Inferior parietal cortex (tissue), 1 donor: ENCODE results near the gene KLF4.

Experiments
- DNase-seq: peaks from one replicate; pipeline ENCODE4 v3.0.0-alpha.2; 2016; ENCODE audit errors: extremely low spot score

Gene KLF4

DNA sequence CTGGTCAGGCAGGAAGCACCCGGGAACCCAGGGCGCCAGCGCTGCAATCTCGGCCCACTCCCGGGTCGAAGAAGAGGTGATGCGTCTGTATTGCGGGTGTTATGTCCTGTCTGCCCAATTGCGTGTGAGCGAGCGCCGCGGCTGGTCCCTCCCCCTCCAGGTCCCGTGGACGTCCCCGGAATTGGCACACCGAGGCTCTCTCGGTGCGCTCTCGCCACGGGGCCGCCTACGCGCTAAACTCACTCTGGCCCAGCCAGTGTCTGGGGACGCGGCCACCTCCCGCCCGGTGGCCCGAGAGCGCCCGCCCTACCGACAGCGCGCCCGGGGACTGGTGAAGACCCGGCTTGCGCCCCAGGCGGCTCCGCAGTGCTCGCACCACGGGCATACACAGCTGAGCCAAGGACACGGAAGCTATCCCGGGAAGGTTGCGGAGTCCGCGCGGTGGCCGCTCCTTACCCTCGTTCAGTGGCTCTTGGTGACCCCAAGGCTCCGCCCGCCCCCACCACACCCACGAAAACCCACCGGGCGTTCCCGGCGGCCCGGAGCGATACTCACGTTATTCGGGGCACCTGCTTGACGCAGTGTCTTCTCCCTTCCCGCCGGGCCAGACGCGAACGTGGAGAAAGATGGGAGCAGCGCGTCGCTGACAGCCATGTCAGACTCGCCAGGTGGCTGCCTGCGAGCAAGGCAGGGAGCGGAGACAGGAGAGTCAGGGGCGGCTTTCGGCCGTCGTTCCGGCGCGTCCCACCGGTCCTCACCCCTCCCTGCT, 1.0 kb downstream of the KLF4 start:
- DNase-seq = no peak

DNA sequence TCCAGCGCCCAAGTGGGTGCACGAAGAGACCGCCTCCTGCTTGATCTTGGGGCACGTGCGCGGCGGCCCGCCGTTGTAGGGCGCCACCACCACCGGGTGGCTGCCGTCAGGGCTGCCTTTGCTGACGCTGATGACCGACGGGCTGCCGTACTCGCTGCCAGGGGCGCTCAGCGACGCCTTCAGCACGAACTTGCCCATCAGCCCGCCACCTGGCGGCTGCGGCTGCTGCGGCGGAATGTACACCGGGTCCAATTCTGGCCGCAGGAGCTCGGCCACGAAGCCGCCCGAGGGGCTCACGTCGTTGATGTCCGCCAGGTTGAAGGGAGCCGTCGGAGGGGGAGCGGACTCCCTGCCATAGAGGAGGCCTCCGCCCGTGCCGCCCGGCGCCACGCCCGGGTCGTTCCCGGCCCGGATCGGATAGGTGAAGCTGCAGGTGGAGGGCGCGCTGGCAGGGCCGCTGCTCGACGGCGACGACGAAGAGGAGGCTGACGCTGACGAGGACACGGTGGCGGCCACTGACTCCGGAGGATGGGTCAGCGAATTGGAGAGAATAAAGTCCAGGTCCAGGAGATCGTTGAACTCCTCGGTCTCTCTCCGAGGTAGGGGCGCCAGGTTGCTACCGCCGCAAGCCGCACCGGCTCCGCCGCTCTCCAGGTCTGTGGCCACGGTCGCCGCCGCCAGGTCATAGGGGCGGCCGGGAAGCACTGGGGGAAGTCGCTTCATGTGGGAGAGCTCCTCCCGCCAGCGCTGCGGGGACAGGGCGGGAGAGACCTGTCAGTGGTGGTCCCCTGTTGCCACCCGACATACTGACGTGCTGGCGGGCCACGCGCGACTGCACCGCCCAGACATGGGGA, 1.8 kb downstream of the KLF4 start:
- no peak for DNase-seq

DNA sequence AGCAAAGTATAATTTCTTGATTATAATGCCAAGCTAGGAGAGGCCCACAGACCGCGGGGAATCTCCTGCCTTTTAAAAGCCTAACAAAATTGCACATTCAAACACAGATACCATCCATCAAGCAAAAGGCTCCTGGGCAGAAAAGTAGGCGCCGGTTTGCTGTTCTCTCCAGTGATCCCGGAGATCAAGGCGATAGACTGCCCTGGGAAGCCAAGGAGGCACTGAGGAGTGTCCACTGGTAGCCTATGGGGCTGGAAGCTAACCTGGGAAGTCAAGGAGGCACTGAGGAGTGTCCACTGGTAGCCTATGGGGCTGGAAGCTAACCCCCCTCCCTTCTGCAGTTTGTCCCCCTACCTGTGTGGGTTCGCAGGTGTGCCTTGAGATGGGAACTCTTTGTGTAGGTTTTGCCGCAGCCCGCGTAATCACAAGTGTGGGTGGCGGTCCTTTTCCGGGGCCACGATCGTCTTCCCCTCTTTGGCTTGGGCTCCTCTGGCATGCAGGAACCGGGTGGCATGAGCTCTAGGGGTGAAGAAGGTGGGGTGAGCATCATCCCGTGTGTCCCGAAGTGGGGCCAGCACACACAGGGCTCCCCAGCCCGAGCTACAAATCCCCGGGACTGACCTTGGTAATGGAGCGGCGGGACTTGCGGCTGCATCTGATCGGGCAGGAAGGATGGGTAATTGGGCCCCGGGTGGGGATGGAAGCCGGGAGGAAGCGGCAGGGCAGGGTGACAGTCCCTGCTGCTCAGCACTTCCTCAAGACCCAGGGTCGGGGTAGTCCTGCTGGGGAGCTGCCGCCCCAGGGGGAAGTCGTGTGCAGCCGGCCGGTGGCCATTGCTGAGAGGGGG, 2.7 kb downstream of the KLF4 start:
- no peak for DNase-seq

DNA sequence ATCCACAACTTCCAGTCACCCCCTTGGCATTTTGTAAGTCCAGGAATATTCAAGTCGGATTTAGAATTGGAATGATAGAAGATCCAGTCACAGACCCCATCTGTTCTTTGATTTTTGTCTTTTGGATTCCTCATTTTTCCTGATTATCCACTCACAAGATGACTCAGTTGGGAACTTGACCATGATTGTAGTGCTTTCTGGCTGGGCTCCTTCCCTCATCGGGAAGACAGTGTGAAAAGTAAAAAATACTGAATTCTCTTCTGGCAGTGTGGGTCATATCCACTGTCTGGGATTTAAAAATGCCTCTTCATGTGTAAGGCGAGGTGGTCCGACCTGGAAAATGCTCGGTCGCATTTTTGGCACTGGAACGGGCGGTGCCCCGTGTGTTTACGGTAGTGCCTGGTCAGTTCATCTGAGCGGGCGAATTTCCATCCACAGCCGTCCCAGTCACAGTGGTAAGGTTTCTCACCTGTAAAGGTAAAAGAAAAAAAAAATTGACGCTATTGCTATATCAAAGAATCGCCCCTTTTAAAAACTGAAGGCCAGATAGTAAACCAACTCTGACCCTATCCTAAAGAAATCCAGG, 4.0 kb downstream of the KLF4 start:
- DNase-seq = no peak

DNA sequence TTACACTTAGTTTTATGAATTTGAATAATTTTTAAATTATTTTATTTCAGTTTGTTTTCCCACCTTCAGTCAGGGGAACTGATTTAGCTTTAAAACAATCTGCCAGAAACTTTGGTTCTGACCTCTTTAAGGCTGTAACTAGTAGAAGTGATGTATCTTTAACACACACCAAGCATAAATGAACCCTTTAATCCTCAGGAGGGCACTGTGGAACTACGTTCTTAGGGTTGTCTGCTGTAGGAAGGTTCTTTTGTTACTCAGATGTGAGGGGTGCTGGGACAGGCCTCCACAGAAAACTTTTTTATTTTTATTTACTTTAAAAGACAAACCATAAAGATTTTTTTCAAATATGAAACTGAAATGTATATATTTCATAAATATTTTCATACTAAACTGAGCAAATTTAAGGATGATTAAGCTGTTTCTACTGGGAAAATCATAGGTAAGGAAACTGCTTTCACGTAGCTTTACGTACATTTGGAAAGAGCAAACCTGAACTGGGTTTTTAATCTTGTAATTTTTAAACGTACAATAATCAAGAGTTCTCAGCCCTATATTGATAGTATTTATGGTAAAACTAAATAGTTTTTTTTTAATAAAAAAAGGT, 5.3 kb downstream of the KLF4 start:
- peak; percentile 81 for DNase-seq

DNA sequence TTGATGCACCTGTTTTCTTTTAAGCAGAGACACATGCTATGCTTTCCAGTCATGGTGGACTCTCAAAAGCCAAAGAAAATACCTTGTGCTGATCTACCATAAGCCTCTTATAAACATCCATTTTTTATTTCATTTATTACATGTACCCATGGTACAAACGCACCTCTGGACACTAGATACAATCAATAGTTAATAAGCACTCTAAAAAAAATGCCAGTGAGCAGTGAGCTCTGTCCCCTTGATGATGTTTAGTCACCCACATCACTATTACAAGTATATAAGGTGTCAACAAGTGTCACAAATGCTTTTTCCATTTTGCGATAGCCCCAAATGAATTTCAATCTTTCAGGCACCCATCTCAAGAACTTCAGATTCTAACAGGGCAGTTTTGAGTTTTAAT, 5.9 kb downstream of the KLF4 start:
- no peak for DNase-seq

DNA sequence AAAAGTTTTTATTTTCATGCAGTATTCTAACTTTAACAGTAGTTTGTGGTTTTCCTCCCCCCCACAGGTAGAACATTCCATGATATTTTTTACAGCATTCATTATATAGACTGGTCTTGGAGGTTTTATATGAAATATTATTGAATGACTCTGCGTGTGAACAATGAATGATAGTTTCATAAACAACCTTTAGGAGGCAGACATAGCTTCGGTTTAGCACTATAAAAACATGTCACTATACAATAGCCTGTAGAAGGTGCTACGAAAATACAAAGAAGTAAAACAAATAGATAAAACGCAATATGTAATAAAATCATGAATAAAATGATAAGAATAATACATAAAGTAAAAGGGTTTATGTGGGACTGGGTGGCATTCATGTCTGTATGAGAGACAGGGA, 8.5 kb downstream of the KLF4 start:
- no peak for DNase-seq

DNA sequence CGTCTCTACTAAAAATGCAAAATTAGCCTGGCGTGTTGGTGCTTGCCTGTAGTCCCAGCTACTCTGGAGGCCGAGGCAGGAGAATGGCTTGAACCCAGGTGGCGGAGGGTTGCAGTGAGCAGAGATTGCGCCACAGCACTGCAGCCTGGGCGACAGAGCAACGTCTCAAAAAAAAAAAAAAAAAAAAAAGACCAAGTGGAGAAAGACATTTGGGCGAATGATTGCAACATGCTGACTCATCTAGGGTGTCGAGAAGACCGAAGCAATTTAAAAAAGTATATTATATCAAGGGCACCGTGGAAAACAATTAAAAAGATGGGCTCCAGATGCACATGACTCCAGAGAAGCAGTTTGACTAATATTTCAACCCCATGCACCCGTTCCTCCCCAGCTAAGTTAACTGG, 9.2 kb downstream of the KLF4 start:
- no peak for DNase-seq

DNA sequence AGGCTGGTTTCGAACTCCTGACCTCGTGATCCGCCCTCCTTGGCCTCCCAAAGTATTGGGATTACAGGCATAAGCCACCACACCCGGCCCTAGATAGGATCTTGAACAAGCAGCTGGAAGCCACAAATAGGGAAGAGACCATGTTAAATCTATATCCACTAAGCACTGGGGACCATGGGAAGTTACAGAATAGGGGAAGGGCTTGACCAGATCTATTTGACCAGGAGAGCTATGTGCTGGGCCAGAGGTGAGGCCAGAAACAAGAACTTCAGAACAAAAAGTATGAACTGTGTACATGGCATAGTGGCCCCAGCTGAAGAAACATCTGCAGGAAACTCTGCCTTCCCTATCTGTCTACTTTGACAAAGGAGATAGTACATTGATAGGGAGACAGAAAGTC, 10.8 kb downstream of the KLF4 start:
- no peak for DNase-seq

DNA sequence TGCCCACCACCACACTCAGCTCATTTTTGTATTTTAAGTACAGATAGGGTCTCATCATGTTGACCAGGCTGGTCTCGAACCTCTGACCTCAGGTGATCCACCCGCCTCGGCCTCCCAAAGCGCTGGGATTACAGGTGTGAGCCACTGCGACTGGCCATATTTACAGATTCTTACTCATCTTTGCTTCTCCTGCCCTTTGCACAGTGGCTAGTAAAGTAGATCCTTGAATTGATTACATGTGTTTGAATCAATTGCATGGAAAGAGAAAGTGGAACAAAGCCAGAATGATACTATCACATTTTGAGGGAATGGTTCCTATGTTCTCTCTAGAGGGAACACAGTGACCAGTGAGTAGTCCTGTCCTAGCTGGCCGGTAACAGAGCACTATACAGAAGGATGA, 15.4 kb downstream of the KLF4 start:
- no peak for DNase-seq

DNA sequence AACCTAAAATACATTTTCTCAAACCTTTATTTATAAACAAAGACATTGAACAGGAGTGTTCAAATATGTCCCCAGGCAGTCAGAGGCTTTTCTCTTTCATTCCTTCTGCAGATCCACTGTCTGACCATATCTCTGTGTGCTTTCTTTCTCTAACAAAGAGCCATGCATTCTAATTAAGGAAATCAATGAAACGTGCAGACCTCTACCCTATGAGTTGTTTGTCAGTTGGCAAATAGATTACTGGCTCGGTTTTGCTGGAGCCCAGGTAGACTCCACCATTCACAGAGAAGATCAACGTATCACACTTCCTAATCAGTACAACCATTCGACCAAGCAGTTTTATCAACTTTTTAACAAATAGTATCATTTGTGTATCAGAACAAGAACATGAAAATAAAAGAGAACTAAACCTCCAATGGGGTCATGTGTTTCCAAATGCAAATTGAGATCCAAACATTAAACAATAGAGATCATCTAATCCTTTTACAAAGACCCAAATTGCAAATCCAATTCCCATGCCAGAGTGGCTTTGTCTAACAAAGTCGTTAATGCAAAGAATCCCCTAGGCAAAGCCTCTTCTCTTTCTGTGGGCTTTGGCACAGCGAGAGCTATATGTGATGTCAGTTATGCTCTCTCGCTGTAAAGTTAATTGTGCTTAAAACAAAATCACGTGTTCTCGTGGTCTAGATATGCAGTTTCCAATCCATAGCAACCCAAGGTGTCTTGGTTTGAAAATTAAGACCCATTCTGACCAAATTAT, 16.8 kb downstream of the KLF4 start:
- no peak for DNase-seq

DNA sequence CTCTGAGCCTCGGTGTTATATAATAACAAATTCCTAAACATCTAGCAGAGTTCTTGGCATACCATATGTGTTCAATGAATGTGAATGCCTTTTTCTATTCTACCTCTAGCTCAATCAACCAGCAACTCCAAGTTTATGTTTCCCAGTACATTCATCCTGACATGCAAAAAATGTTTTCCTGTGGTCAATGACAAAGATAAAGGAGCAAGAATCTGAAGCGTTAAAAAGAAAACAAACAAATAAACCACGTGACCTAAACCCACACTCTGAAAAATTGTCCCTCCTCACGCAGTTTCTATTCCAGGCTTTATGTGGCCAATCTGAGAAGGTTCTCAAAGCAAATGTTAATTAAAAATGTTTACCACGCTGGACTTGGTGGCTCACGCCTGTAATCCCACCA, 18.0 kb downstream of the KLF4 start:
- DNase-seq = no peak

DNA sequence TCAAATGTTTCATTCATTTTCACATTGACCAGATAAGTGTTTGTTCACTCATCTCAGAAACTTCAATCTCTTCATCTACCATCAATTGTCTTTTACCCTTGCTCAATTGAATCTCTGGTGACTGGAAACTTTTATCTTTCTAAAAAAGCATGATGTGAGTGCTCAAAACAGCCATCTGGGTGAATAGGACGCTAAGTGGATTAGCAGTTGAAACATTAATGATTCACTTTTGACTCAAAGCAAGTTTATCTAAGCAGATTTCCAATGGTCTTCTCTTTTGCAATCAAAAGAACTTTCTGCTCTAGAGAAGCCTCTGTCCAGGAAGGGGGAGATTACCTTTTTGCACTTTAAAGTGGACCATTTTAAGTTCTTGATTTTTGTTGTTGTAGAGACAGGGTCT, 22.2 kb downstream of the KLF4 start:
- no peak for DNase-seq

DNA sequence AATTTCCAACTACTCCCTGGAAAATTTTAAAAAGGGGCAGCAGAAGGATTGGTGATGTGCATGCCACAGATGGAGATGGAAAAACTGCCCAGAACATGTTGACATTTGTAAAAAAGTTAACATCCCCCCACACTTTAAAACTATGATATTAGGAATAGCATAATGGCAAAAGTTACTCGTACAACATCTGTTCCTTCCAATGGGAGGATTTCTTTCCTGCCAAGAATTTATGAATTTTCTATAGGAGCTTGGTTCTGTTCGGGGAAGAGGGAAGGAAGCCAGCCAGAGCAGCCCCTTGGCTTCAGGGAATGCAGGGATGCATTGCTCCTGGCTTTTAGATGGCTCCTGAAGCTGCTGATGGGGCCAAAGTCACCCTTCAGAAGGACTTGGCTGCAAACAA, 22.7 kb downstream of the KLF4 start:
- DNase-seq = no peak

DNA sequence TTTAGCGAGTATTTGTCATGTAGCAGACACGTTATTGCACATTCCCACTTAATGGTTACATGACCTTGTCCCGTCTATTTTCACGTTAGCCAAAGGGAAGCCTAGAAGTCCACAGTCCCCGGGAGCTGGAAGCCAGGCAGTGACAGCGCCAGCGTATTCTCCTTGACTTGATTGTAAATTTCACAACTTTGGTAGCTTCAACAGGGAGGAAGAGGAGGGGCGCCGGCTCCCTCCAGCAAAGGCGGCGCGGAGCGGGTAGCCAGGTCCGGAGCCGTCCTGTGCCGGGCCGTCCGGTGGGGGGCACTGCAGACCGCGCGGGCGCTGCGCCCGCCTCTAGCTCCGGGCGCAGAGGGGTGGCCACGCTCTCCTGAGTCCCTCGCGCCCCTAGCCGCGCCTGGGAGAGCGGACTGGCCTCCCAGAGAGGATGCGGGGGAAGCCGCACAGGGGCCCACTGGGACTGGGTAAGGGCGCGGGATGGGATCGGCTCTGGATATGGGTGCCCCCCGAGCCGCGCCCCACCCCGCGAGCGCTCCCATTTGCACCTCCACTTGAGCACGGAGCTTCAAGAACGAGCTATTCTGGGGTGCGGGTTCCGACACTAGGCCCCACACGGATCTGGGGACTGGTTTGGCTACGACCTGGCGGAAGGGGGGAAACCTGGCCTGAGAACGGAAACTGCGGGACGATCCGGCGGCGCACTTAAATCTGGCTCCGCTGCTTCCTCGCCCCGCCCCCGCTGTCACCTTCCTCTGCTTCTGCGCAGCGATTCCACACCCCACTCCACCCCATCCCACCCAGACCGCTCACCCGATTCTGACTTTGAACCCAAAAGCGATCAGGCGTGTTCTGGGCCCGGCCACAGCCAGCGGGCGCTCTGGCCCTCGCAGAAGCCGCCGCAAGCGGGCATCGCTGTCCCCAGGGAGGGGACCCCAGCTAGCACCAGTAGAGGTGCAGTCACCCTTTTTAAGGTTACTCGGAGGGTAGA, 23.8 kb downstream of the KLF4 start:
- DNase-seq = no peak

DNA sequence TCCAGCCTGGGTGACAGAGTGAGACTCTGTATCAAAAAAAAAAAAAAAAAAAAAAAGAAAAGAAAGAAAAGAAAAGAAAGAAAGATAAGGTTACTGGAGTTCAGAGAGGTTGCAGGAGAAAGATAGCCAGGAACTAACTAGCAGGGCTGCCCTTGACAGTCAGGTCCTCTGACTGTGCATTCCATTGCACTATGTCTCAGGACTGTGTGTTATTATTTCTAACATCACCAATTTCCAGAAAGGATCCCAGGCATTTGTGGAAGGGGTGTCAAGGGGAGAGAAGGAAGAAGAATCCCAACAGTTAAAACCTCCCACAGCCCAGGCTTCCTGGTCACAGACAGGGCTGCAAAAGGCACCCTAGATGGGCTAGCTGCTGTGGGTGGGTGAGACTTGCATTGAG, 25.1 kb downstream of the KLF4 start:
- DNase-seq = no peak

DNA sequence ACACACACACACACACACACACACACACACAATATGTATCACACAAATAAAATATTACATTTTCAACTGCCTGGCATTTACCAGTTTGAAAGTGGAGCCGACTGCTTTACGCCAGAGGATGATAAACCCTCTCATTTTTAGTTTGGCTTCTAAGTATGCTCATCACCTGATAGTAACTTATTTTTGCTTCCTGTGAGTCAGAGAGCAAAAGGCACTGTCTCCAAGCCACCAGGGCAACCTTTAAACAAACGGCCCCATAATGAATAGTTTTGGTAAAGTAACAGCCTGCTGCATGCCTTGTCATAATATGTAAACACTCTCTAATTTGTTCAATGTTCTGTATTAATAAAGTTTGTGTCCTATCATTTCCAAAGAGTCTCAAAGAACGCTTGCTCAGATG, 26.9 kb downstream of the KLF4 start:
- no peak for DNase-seq

DNA sequence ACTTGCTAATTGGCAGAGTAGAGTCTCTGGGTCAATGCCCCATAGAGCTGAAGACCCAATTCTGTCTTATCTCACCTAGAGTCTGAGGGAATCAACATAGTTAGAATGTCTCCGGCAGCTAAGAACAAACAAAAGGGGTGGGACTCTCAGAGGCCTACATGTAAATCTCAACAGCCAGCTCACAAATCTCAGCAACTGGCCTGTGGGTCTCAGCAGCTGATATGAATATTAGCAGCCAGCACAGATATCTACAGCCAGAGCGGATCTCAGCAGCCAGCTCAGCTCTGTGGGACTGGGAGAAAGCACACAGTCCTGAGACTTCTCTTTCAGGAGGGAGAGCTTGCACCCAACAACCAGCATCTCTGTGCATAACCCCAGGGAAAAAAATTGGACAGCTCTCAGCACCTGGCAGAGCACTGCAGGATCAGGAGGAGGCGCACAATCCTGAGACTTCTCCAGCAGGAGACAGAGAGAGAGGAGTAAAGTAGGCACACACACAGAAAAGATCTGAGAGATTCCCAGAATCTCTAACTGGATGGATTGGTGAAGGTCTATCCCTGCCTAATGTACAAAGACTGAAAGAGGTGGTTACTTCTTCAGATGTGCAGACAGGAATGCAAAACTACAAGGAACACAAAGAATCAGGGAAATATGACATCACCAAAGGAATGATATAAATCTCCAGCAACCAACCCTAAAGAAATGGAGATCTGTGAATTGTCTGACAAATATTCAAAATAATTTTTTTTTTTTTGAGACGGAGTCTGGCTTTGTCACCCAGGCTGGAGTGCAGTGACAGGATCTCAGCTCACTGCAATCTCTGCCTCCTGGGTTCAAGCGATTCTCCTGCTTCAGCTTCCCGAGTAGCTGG, 29.2 kb downstream of the KLF4 start:
- no peak for DNase-seq
